Adipocyte (in vitro differentiated cells): ENCODE data around the gene CRTAC1.

Source experiments
- DNase-seq: peaks from one replicate; pipeline ENCODE4 v3.0.0-alpha.2; 2015; ENCODE audit warnings: low read depth
- H3K27me3 ChIP-seq: replicated peaks from 2 replicates; pipeline ENCODE4 v1.7.0; 2013; ENCODE audit warnings: mild to moderate bottlenecking, low read length, moderate library complexity; ENCODE audit not compliant: control insufficient read depth, insufficient read depth
- H3K36me3 ChIP-seq: 2 replicates; pipeline ENCODE4 v1.7.0; 2013; ENCODE audit warnings: low read length, mild to moderate bottlenecking, moderate library complexity; ENCODE audit not compliant: control insufficient read depth, insufficient read depth, severe bottlenecking
- H3K4me1 ChIP-seq: 2 replicates; pipeline ENCODE4 v1.7.0; 2013; ENCODE audit warnings: mild to moderate bottlenecking, low read length, moderate library complexity; ENCODE audit not compliant: control insufficient read depth, insufficient read depth
- H3K4me3 ChIP-seq: 2 replicates; pipeline ENCODE4 v1.7.0; 2013; ENCODE audit warnings: mild to moderate bottlenecking, low read length, moderate library complexity
- H3K9ac ChIP-seq: 2 replicates; pipeline ENCODE4 v1.7.0; 2013; ENCODE audit warnings: mild to moderate bottlenecking, low read length, moderate library complexity
- H3K9me3 ChIP-seq: 2 replicates; pipeline ENCODE4 v1.7.0; 2013; ENCODE audit warnings: mild to moderate bottlenecking, low read length, moderate library complexity; ENCODE audit not compliant: control insufficient read depth

The CRTAC1 gene

GRCh38 chr10:97907211-97907610 is 123.2 kb downstream of the CRTAC1 start:
- Histone ChIP-seq H3K9ac (no peak overlapping the region), H3K9me3 (no peaks in the 10 kb centered on the region), H3K4me3 (no peak overlapping the region), H3K27me3 (peaks cover 75% of the 10 kb centered on the region), H3K36me3 (no peaks in the 10 kb centered on the region), H3K4me1 (no peaks in the 10 kb centered on the region)
- no peak for DNase-seq

GRCh38 chr10:97905276-97905675 is 125.1 kb downstream of the CRTAC1 start:
- Histone ChIP-seq H3K4me1 (no peaks in the 10 kb centered on the region), H3K4me3 (no peak overlapping the region), H3K9ac (no peak overlapping the region), H3K27me3 (peaks cover 72% of the 10 kb centered on the region), H3K9me3 (no peaks in the 10 kb centered on the region), H3K36me3 (no peaks in the 10 kb centered on the region)
- no peak for DNase-seq

- Histone ChIP-seq H3K9me3 (no peaks in the 10 kb centered on the region), H3K36me3 (no peaks in the 10 kb centered on the region), H3K4me3 (no peak overlapping the region), H3K4me1 (no peaks in the 10 kb centered on the region), H3K27me3 (peaks cover 77% of the 10 kb centered on the region), H3K9ac (no peak overlapping the region)
- DNase-seq: no peak
Observed at GRCh38 chr10:97904576-97904975, 125.8 kb downstream of the CRTAC1 start.

GRCh38 chr10:97904018-97904381 is 126.4 kb downstream of the CRTAC1 start:
- Histone ChIP-seq H3K9ac (no peak overlapping the region), H3K9me3 (no peaks in the 10 kb centered on the region), H3K4me1 (no peaks in the 10 kb centered on the region), H3K4me3 (no peak overlapping the region), H3K36me3 (no peaks in the 10 kb centered on the region), H3K27me3 (peaks cover 77% of the 10 kb centered on the region)
- no peak for DNase-seq

- no peaks in the 10 kb centered on the region for H3K4me1 ChIP-seq
- no peak for DNase-seq
- H3K27me3 ChIP-seq: peaks cover 74% of the 10 kb centered on the region
Observed at GRCh38 chr10:97903128-97904017, 127.0 kb downstream of the CRTAC1 start.

GRCh38 chr10:97901381-97901780 is 129.0 kb downstream of the CRTAC1 start:
- H3K9ac ChIP-seq: no peak overlapping the region
- H3K4me3 ChIP-seq: no peak overlapping the region
- no peaks in the 10 kb centered on the region for H3K4me1 ChIP-seq
- peaks cover 71% of the 10 kb centered on the region for H3K27me3 ChIP-seq
- no peak for DNase-seq
- no peaks in the 10 kb centered on the region for H3K36me3 ChIP-seq
- H3K9me3 ChIP-seq: no peaks in the 10 kb centered on the region

More at GRCh38 chr10:97903128-97904017, 127.0 kb downstream of the CRTAC1 start:
- H3K36me3 ChIP-seq: no peaks in the 10 kb centered on the region
- H3K9me3 ChIP-seq: no peaks in the 10 kb centered on the region
- no peak overlapping the region for H3K9ac ChIP-seq
- H3K4me3 ChIP-seq: no peak overlapping the region

GRCh38 chr10:97898429-97898828 is 132.0 kb downstream of the CRTAC1 start:
- Histone ChIP-seq H3K36me3 (no peaks in the 10 kb centered on the region), H3K4me1 (no peaks in the 10 kb centered on the region), H3K9me3 (no peaks in the 10 kb centered on the region), H3K27me3 (peaks cover 65% of the 10 kb centered on the region), H3K4me3 (no peak overlapping the region), H3K9ac (no peak overlapping the region)
- DNase-seq: no peak

- no peak for DNase-seq
- Histone ChIP-seq H3K27me3 (peaks cover 53% of the 10 kb centered on the region), H3K36me3 (no peaks in the 10 kb centered on the region), H3K9ac (no peak overlapping the region), H3K9me3 (no peaks in the 10 kb centered on the region), H3K4me3 (no peak overlapping the region), H3K4me1 (no peaks in the 10 kb centered on the region)
Observed at GRCh38 chr10:97896756-97897358, 133.6 kb downstream of the CRTAC1 start.

GRCh38 chr10:97895915-97896314 is 134.5 kb downstream of the CRTAC1 start:
- H3K4me3 ChIP-seq: no peak overlapping the region
- H3K36me3 ChIP-seq: no peaks in the 10 kb centered on the region
- H3K9me3 ChIP-seq: no peaks in the 10 kb centered on the region
- no peak overlapping the region for H3K9ac ChIP-seq
- H3K4me1 ChIP-seq: no peaks in the 10 kb centered on the region
- DNase-seq: no peak
- peaks cover 44% of the 10 kb centered on the region for H3K27me3 ChIP-seq

- no peak overlapping the region for H3K4me3 ChIP-seq
- H3K36me3 ChIP-seq: no peaks in the 10 kb centered on the region
- H3K27me3 ChIP-seq: peaks cover 43% of the 10 kb centered on the region
- no peak for DNase-seq
- no peaks in the 10 kb centered on the region for H3K4me1 ChIP-seq
- no peaks in the 10 kb centered on the region for H3K9me3 ChIP-seq
- no peak overlapping the region for H3K9ac ChIP-seq
Observed at GRCh38 chr10:97895084-97895483, 135.3 kb downstream of the CRTAC1 start.

- Histone ChIP-seq H3K36me3 (no peaks in the 10 kb centered on the region), H3K4me1 (peaks cover 7% of the 10 kb centered on the region), H3K9ac (no peak overlapping the region), H3K27me3 (peaks cover 34% of the 10 kb centered on the region), H3K4me3 (no peak overlapping the region), H3K9me3 (no peaks in the 10 kb centered on the region)
- no peak for DNase-seq
Observed at GRCh38 chr10:97894092-97894491, 136.3 kb downstream of the CRTAC1 start.
